Smooth muscle cell (in vitro differentiated cells): ENCODE results near the gene ZFP90. TPM values are rescaled to one million over a fixed set of nuclear protein-coding genes. Genes with fewer than 3 reads are reported as not detected.

Source experiments
- DNase-seq: peaks from one replicate; lab custom pipeline; 2025; ENCODE audit not compliant: unreplicated experiment; lab: John Stamatoyannopoulos, UW
- H2AFZ ChIP-seq: fragments of 200-600 bp; sonication (generic); 2 replicates; pipeline ENCODE4 v1.6.0; 2016; ENCODE audit warnings: antibody characterized with exemption, low read depth, mild to moderate bottlenecking
- H3F3A ChIP-seq: fragments of 200-600 bp; sonication (generic); 2 replicates; pipeline ENCODE4 v1.6.0; 2017; ENCODE audit warnings: antibody characterized with exemption, low read depth
- H3K27ac ChIP-seq: fragments of 200-600 bp; sonication (generic); 2 replicates; pipeline ENCODE4 v1.5.1; 2016; ENCODE audit warnings: low read depth, mild to moderate bottlenecking
- H3K27me3 ChIP-seq: fragments of 200-600 bp; sonication (generic); 2 replicates; pipeline ENCODE4 v1.6.1; 2016; ENCODE audit warnings: low read depth, mild to moderate bottlenecking
- H3K36me3 ChIP-seq: fragments of 200-600 bp; sonication (generic); 2 replicates; pipeline ENCODE4 v1.5.1; 2016; ENCODE audit warnings: low read depth
- H3K4me1 ChIP-seq: fragments of 200-600 bp; sonication (generic); 2 replicates; pipeline ENCODE4 v1.5.1; 2016; ENCODE audit warnings: low read depth
- H3K4me2 ChIP-seq: fragments of 200-600 bp; sonication (generic); 2 replicates; pipeline ENCODE4 v1.6.0; 2016; ENCODE audit warnings: mild to moderate bottlenecking
- H3K4me3 ChIP-seq: fragments of 200-600 bp; sonication (generic); 2 replicates; pipeline ENCODE4 v1.5.1; 2016; ENCODE audit warnings: mild to moderate bottlenecking
- H3K79me2 ChIP-seq: fragments of 200-600 bp; sonication (generic); 2 replicates; pipeline ENCODE4 v1.6.0; 2016; ENCODE audit warnings: low read depth, mild to moderate bottlenecking
- H3K9ac ChIP-seq: fragments of 200-600 bp; sonication (generic); 2 replicates; pipeline ENCODE4 v1.6.0; 2016; ENCODE audit warnings: low read depth
- H3K9me3 ChIP-seq: fragments of 200-600 bp; sonication (generic); replicated peaks from 2 replicates; pipeline ENCODE4 v1.5.1; 2016; ENCODE audit warnings: low read depth
- H4K20me1 ChIP-seq: fragments of 200-600 bp; sonication (generic); 2 replicates; pipeline ENCODE4 v1.6.0; 2016; ENCODE audit warnings: low read depth
- WGBS: methylation state at CpG from one replicate; pipeline ENCODE4 v1.1.7; 2016; ENCODE audit warnings: low lambda C conversion rate; 5-methylcytosine and 5-hydroxymethylcytosine counted together
- polyA plus RNA-seq: library from polyadenylated mRNA; unstranded; fragments of >200 nt; fragmentation: Nextera tagmentation; extraction: Ambion mirVana; gene quantifications from 2 replicates; pipeline ENCODE4 v1.2.1, GENCODE V29; 2016
- total RNA-seq: library from RNA; depleted of rRNA; stranded (reverse); fragments of >200 nt; gene quantifications from 2 replicates; pipeline ENCODE4 v1.2.3, GENCODE V29; 2014
- TF ChIP-seq, protein P1 (sequence below): fragments of 200-600 bp; sonication (generic); IDR thresholded peaks from 2 replicates; pipeline ENCODE4 v1.5.1; 2017; ENCODE audit warnings: borderline replicate concordance, mild to moderate bottlenecking, antibody characterized with exemption; ENCODE audit not compliant: insufficient read depth, poor library complexity, severe bottlenecking

Gene ZFP90
- total and polyA plus RNA-seq, 2 experiments from 2014 or later: 14.9 to 35.1 TPM

DNA sequence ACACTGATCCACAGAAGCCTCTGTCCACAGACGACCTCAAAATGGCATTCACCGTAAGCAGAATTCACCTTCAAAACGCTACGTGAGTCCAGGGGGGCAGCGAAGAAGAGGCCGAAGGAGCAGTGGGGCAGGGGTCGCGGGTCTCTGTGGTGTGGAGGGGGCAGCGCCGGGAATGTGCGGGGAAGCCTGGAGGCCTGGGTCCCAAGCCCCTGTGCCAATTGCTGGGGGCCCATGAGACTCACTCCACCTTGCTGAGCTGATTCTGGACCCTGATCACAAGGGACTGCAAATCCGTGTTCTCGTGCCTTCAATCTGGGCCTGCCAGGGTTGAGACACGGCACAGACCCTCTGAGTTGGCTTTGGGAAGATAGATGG is 47.5 kb upstream of the ZFP90 start:
- no peak overlapping the region for H3K9ac ChIP-seq
- WGBS: 87% methylated on average over 14 of the region's 14 CpGs

DNA sequence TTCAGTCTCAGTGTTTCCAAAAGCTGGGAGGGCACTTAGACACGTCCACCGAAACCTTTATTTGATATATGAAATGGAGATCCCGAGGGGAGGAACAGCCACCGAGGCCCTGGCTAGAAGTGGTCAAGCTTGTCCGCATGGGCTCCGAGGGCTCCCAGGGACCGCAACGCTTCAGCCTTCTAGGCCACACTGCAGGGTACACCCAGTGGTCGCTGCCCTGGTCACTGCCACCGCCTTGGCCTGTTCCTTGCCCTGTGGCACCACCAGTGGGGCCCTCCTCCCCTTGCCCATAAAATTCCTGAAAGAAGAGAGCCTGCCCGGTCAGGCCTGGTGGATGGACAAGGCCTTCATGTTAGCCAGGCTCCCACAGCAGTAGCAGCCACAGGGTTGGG is 46.9 kb upstream of the ZFP90 start:
- Histone ChIP-seq H3K79me2 (no peaks in the 10 kb centered on the region), H3K27ac (no peak overlapping the region), H3K4me3 (no peak overlapping the region), H2AFZ (no peak overlapping the region), H3F3A (no peaks in the 10 kb centered on the region), H3K9ac (no peak overlapping the region), H3K4me2 (no peak overlapping the region), H3K36me3 (no peaks in the 10 kb centered on the region), H3K27me3 (no peaks in the 10 kb centered on the region), H4K20me1 (no peaks in the 10 kb centered on the region), H3K4me1 (peaks cover 2% of the 10 kb centered on the region), H3K9me3 (no peaks in the 10 kb centered on the region)
- DNase-seq: no peak
- TF ChIP-seq, protein P1, sequence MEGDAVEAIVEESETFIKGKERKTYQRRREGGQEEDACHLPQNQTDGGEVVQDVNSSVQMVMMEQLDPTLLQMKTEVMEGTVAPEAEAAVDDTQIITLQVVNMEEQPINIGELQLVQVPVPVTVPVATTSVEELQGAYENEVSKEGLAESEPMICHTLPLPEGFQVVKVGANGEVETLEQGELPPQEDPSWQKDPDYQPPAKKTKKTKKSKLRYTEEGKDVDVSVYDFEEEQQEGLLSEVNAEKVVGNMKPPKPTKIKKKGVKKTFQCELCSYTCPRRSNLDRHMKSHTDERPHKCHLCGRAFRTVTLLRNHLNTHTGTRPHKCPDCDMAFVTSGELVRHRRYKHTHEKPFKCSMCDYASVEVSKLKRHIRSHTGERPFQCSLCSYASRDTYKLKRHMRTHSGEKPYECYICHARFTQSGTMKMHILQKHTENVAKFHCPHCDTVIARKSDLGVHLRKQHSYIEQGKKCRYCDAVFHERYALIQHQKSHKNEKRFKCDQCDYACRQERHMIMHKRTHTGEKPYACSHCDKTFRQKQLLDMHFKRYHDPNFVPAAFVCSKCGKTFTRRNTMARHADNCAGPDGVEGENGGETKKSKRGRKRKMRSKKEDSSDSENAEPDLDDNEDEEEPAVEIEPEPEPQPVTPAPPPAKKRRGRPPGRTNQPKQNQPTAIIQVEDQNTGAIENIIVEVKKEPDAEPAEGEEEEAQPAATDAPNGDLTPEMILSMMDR: no peak
- 91% methylated on average over 11 of the region's 11 CpGs for WGBS

More for the DNA sequence above, 47.5 kb upstream of the ZFP90 start:
- no peaks in the 10 kb centered on the region for H3K27me3 ChIP-seq
- H2AFZ ChIP-seq: no peak overlapping the region
- H3K4me1 ChIP-seq: peaks cover 8% of the 10 kb centered on the region
- no peak overlapping the region for H3K4me2 ChIP-seq
- H3F3A ChIP-seq: no peaks in the 10 kb centered on the region
- no peak overlapping the region for H3K4me3 ChIP-seq
- H3K9me3 ChIP-seq: no peaks in the 10 kb centered on the region
- H3K27ac ChIP-seq: no peak overlapping the region
- no peak for DNase-seq
- TF ChIP-seq, protein P1: no peak
- no peaks in the 10 kb centered on the region for H3K36me3 ChIP-seq
- H4K20me1 ChIP-seq: no peaks in the 10 kb centered on the region
- H3K79me2 ChIP-seq: no peaks in the 10 kb centered on the region

- WGBS: 89% methylated on average over 5 of the region's 6 CpGs
Observed at GRCh38 chr16:68492543-68493411, 46.3 kb upstream of the ZFP90 start.

More at GRCh38 chr16:68492543-68493411, 46.3 kb upstream of the ZFP90 start:
- Histone ChIP-seq H3K9ac (no peak overlapping the region), H3K4me2 (no peak overlapping the region), H3K4me1 (no peaks in the 10 kb centered on the region), H3F3A (no peaks in the 10 kb centered on the region), H3K79me2 (no peaks in the 10 kb centered on the region), H3K4me3 (no peak overlapping the region), H3K27ac (no peak overlapping the region), H2AFZ (no peak overlapping the region), H4K20me1 (no peaks in the 10 kb centered on the region), H3K36me3 (no peaks in the 10 kb centered on the region), H3K9me3 (no peaks in the 10 kb centered on the region), H3K27me3 (no peaks in the 10 kb centered on the region)
- DNase-seq: no peak
- TF ChIP-seq, protein P1: no peak
